NCI-H1930 (cell line): ENCODE results near the gene CHD6.

Experiments used
- DNase-seq, 2 experiments: peaks; one replicate each; lab custom pipeline; 2025; lab: John Stamatoyannopoulos, UW

Gene CHD6

DNA sequence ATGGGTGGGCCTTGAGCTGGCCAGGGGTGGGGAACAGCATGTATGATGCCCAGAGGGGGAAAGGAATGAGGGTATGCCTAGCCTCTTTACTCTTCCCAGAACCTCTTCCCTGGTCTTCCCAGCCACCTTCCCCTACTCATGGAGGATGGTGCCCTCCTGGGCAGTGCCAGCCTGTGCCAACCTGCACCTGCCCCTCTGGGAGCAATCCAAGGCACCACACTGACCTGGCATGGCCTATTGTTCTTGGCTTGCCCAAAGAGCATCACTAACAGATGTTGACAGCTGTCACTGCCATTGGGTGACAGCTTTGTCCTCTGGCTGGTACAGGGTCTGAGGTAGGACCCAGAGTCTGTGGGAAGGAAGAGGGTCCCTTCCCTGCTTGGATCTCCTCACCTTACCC is 264.6 kb downstream of the CHD6 start:
- DNase-seq: no peak

DNA sequence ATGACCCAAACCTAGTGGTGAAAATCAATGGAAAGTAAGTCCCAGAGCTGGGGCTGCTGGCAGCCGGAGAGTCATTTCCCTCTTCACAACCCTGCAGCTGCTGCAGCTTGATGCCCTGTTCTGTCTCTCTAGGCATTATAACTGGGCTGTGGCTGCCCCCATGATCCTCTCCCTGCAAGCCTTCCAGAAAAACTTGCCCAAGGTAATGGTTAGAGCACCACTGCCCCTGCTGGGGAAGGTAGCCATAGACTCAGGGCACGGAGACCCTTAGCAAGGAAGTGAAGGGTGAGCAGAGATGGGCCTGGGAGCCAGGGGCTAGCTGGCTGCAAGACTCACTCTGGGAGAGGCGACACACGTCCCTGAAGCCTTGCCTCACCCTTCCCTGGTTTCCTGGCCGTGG is 265.5 kb downstream of the CHD6 start:
- no peak for DNase-seq

DNA sequence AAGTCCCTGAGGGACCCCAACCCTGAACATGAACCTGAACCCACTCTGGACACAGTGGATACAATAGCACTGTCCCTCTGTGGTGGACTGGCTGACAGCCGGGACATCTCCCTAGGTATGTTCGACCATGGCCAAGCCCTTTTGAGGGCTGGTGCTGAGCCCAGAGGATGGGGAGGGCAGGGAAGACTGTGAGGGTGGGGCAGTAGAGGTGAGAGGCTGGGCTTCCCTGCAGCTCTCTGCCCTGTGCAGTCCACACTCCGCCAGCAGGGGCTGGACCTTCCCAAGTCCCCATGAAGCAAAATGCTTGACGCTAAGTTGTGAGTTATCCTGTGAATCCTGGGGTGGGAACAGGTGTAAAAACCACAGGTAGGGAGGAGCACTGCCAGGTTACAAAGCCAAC is 266.1 kb downstream of the CHD6 start:
- no peak for DNase-seq
